Measurements from ENCODE around the gene DUS2.

DNA sequence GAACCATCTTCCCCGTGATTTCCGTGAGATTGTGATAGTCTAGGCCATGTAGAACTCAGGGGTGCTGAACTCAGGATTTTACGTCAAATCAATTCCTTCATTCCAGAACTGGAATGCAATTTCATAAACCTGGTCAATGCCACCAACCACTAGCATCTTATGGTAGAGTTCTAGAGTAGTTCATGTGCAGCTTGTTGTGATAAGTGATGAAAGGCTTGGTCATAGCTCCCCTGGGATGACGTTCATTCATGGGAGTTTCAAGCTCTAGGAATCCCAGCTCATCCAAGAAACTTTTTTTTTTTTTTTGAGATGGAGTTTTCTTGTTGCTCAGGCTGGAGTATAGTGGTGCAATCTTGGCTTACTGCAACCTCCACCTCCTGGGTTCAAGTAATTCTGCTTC is 20.1 kb upstream of the DUS2 start:
- TF ChIP-seq, protein P1, sequence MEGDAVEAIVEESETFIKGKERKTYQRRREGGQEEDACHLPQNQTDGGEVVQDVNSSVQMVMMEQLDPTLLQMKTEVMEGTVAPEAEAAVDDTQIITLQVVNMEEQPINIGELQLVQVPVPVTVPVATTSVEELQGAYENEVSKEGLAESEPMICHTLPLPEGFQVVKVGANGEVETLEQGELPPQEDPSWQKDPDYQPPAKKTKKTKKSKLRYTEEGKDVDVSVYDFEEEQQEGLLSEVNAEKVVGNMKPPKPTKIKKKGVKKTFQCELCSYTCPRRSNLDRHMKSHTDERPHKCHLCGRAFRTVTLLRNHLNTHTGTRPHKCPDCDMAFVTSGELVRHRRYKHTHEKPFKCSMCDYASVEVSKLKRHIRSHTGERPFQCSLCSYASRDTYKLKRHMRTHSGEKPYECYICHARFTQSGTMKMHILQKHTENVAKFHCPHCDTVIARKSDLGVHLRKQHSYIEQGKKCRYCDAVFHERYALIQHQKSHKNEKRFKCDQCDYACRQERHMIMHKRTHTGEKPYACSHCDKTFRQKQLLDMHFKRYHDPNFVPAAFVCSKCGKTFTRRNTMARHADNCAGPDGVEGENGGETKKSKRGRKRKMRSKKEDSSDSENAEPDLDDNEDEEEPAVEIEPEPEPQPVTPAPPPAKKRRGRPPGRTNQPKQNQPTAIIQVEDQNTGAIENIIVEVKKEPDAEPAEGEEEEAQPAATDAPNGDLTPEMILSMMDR (IDR thresholded peaks at IDR 0.05), result no peak
- no peak for TF ChIP-seq POLR2A (IDR thresholded peaks at IDR 0.05)
